ENCODE data around the gene DNPEP.

DNA sequence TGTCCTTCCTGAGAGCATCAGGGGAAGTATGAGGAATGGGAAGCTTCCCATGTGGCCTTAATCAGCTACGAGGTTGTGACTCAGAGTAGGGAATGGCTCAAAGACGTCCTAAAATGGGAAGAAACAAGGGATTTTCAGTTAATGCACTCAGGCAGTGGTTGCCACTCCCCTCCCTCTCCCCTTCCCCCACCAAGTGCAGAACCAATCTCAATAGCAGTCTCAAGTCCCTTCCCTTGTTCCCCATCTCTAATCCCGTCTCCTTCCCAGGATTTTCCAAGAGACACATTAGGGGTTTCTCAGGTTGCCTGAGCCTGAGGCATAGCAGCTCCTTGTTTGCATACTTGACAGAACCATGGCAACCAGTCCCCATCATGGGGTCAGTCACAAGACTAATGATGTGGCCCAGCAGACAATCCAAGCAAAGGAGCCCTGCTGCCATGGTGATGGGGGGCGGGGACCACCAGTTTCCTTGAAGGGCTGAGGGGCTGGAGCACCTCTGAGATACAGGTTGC, 36.9 kb downstream of the DNPEP start:
- TF ChIP-seq MAZ (IDR thresholded peaks at IDR 0.05; ENCODE audit: borderline replicate concordance, low read depth, low read length) (no peak), ELK1 (IDR thresholded peaks at IDR 0.05; ENCODE audit: borderline replicate concordance, low read depth, low read length) (no peak), CTCF (conservative IDR thresholded peaks at IDR 0.05; ENCODE audit: low read depth, low read length) (no peak), BHLHE40 (IDR thresholded peaks at IDR 0.05; ENCODE audit: low read depth, low read length) (no peak), POLR2A (IDR thresholded peaks at IDR 0.05; ENCODE audit: low read depth, low read length) (no peak), FOS (IDR thresholded peaks at IDR 0.05; ENCODE audit: low read depth, low read length) (no peak), RFX5 (IDR thresholded peaks at IDR 0.05; ENCODE audit: low read depth, low read length) (no peak), MXI1 (IDR thresholded peaks at IDR 0.05; ENCODE audit: borderline replicate concordance, low read depth, low read length) (no peak), CEBPB (IDR thresholded peaks at IDR 0.05; ENCODE audit: low read depth, low read length) (no peak), RAD21 (IDR thresholded peaks at IDR 0.05; ENCODE audit: low read length) (no peak), SMC3 (IDR thresholded peaks at IDR 0.05; ENCODE audit: low read depth, low read length) (no peak)
- TF ChIP-seq, protein P1, sequence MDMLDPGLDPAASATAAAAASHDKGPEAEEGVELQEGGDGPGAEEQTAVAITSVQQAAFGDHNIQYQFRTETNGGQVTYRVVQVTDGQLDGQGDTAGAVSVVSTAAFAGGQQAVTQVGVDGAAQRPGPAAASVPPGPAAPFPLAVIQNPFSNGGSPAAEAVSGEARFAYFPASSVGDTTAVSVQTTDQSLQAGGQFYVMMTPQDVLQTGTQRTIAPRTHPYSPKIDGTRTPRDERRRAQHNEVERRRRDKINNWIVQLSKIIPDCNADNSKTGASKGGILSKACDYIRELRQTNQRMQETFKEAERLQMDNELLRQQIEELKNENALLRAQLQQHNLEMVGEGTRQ (IDR thresholded peaks at IDR 0.05; ENCODE audit: low read depth, low read length), result peak; percentile 16; the same call in 1 of the 2 replicates

Measured in IMR-90 (cell line).